Mucosa of descending colon (tissue), 3 donors: Measurements from ENCODE around the gene WASF3. TPM values are rescaled to one million over a fixed set of nuclear protein-coding genes. Genes with fewer than 3 reads are reported as not detected.

Experiments used
- ATAC-seq: fragments of 200-7000 bp; cut with Tn5 transposase; one replicate; pipeline ENCODE4 v1.9.1; 2020; ENCODE audit warnings: mild to moderate bottlenecking, moderate library complexity
- DNase-seq, 3 donors: peaks; one replicate each; pipeline ENCODE4 v3.0.0-alpha.2; 2020
- H3K36me3 ChIP-seq: fragments of 200-600 bp; one replicate; pipeline ENCODE4 v1.8.0; 2021; ENCODE audit warnings: low read depth, mild to moderate bottlenecking
- H3K4me1 ChIP-seq: fragments of 200-600 bp; one replicate; pipeline ENCODE4 v1.8.0; 2021; ENCODE audit warnings: low read depth, mild to moderate bottlenecking
- H3K4me3 ChIP-seq: fragments of 200-600 bp; one replicate; pipeline ENCODE4 v1.8.0; 2021; ENCODE audit warnings: mild to moderate bottlenecking
- H3K9me3 ChIP-seq: fragments of 200-600 bp; one replicate; pipeline ENCODE4 v1.8.0; 2021; ENCODE audit warnings: mild to moderate bottlenecking
- CTCF ChIP-seq: fragments of 200-600 bp; IDR thresholded peaks from one replicate; pipeline ENCODE4 v1.8.0; 2022; ENCODE audit warnings: antibody characterized with exemption, mild to moderate bottlenecking
- intact Hi-C, 2 donors: fragments of 100-400 bp; cut with DNase I in 1 of 2; cut with micrococcal nuclease in 1 of 2; formaldehyde crosslinking; loops; one replicate each; pipeline versions ENCODE4 v1.11.0 to v1.11.1; 2022; cut with DNase I, micrococcal nuclease
- total RNA-seq, 3 donors: library from RNA; stranded (reverse); fragmentation: NEBNext Ultra II Directional in 2 of 3; extraction: Animal tissue kit (Norgen Biotek cat#: 25700) in 2 of 3; gene quantifications; one replicate each; pipeline versions ENCODE4 v1.2.1 to v1.2.4, GENCODE V29; 2021 to 2023
- donor health status: DM: no; HTN: no; CAD: no; lungs with moderate emphysema.
- donor health status: DM: no; HTN: no; CAD: no.
- donor health status: DM: no; HTN: yes; CAD: no.

The WASF3 gene
- total RNA-seq, 3 donors from 2014 or later = 1.4 to 18.4 (median 4.4) TPM

- H3K9me3 ChIP-seq = no peaks in the 10 kb centered on the region
- DNase-seq (peak in 1 of 3 donors; percentile 11), ATAC-seq (peak; percentile 45)
- H3K4me3 ChIP-seq = no peak overlapping the region
- intact Hi-C loops = no loop called here
- H3K36me3 ChIP-seq = no peaks in the 10 kb centered on the region
- TF ChIP-seq CTCF = no peak
- H3K4me1 ChIP-seq = no peaks in the 10 kb centered on the region
Observed at GRCh38 chr13:26517936-26518335, 39.5 kb upstream of the WASF3 start.

GRCh38 chr13:26518451-26518959, 39.0 kb upstream of the WASF3 start:
- ATAC-seq (no peak), DNase-seq (no peak)
- H3K36me3 ChIP-seq = no peaks in the 10 kb centered on the region
- H3K4me1 ChIP-seq = no peaks in the 10 kb centered on the region
- TF ChIP-seq CTCF = no peak
- H3K9me3 ChIP-seq = no peaks in the 10 kb centered on the region
- H3K4me3 ChIP-seq = no peak overlapping the region
- intact Hi-C loops = no loop called here

- Histone ChIP-seq H3K4me3 (no peak overlapping the region), H3K4me1 (no peaks in the 10 kb centered on the region), H3K9me3 (no peaks in the 10 kb centered on the region), H3K36me3 (no peaks in the 10 kb centered on the region)
- intact Hi-C loops = no loop called here
- DNase-seq (no peak), ATAC-seq (no peak)
- no peak for TF ChIP-seq CTCF
Observed at GRCh38 chr13:26522571-26522970, 34.9 kb upstream of the WASF3 start.

- ATAC-seq = no peak
- intact Hi-C loops = no loop called here
- no peak for TF ChIP-seq CTCF
Observed at GRCh38 chr13:26523007-26523406, 34.5 kb upstream of the WASF3 start.

GRCh38 chr13:26525528-26525927, 32.0 kb upstream of the WASF3 start:
- no peak for DNase-seq
- H3K4me1 ChIP-seq = no peaks in the 10 kb centered on the region
- intact Hi-C loops = no loop called here
- TF ChIP-seq CTCF = no peak
- ATAC-seq = no peak
- H3K9me3 ChIP-seq = no peaks in the 10 kb centered on the region
- H3K36me3 ChIP-seq = no peaks in the 10 kb centered on the region
- no peak overlapping the region for H3K4me3 ChIP-seq

More at GRCh38 chr13:26523007-26523406, 34.5 kb upstream of the WASF3 start:
- Histone ChIP-seq H3K36me3 (no peaks in the 10 kb centered on the region), H3K9me3 (no peaks in the 10 kb centered on the region), H3K4me1 (no peaks in the 10 kb centered on the region), H3K4me3 (no peak overlapping the region)
- no peak for DNase-seq

GRCh38 chr13:26526702-26527216, 30.7 kb upstream of the WASF3 start:
- Histone ChIP-seq H3K4me3 (no peak overlapping the region), H3K4me1 (no peaks in the 10 kb centered on the region), H3K9me3 (no peaks in the 10 kb centered on the region), H3K36me3 (no peaks in the 10 kb centered on the region)
- ATAC-seq (no peak), DNase-seq (no peak)
- intact Hi-C loops = no loop called here
- no peak for TF ChIP-seq CTCF
